Measurements from ENCODE around the gene IPPK.

DNA sequence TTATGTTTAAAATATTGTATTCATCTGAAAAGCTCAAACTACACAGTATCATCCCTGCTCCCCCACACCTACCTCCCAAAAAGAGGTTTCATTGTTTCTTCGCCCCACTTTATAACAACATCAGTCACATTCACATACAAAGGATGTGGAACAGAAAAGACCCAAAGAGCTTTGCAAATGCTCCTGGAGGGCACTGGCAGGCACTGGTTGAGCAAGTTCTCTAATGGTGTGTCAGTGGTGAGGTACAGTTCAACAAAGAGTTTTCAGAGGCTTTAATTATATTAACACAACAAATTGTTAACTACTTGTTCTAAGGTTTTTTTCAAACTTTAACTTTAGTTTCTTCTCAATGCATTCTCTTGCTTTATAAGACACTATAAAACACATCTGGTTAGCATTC, 80.0 kb downstream of the IPPK start:
- TF ChIP-seq EZH2 (IDR thresholded peaks at IDR 0.05; ENCODE audit: insufficient read depth, poor library complexity, severe bottlenecking) (no peak), EZH2phosphoT487 (IDR thresholded peaks at IDR 0.05; ENCODE audit: insufficient read depth, low read depth) (no peak)

Measured in GM23248 (cell line).